HEK293 (cell line): ENCODE data around the gene OTOR.

Experiments used
- ZBTB1 ChIP-seq: fragments of 450-650 bp; formaldehyde crosslinking; IDR thresholded peaks from 2 replicates; pipeline ENCODE4 v1.5.1; 2016; ENCODE audit warnings: missing biosample characterization, missing genetic modification characterization
- ZBTB11 ChIP-seq: fragments of 450-650 bp; formaldehyde crosslinking; conservative IDR thresholded peaks from 2 replicates; pipeline ENCODE4 v1.5.1; 2016; ENCODE audit warnings: low read depth, missing biosample characterization, missing genetic modification characterization
- ZBTB26 ChIP-seq: fragments of 450-650 bp; formaldehyde crosslinking; optimal IDR thresholded peaks from 2 replicates; pipeline ENCODE3; 2016; ENCODE audit warnings: missing biosample characterization, mild to moderate bottlenecking, missing genetic modification characterization
- ZBTB49 ChIP-seq: fragments of 450-650 bp; formaldehyde crosslinking; IDR thresholded peaks from 2 replicates; pipeline ENCODE4 v1.5.1; 2016; ENCODE audit warnings: missing biosample characterization, missing genetic modification characterization, low read depth
- ZNF670 ChIP-seq: fragments of 450-650 bp; formaldehyde crosslinking; IDR thresholded peaks from 2 replicates; pipeline ENCODE4 v1.5.1; 2016; ENCODE audit warnings: missing biosample characterization, missing genetic modification characterization, low read depth
- ZNF707 ChIP-seq: fragments of 450-650 bp; formaldehyde crosslinking; IDR thresholded peaks from 2 replicates; pipeline ENCODE4 v1.5.1; 2016; ENCODE audit warnings: missing biosample characterization, missing genetic modification characterization
- TF ChIP-seq, protein P1 (sequence below): fragments of 450-650 bp; formaldehyde crosslinking; IDR thresholded peaks from 2 replicates; pipeline ENCODE4 v1.5.1; 2016; ENCODE audit warnings: missing biosample characterization, missing genetic modification characterization

DNA sequence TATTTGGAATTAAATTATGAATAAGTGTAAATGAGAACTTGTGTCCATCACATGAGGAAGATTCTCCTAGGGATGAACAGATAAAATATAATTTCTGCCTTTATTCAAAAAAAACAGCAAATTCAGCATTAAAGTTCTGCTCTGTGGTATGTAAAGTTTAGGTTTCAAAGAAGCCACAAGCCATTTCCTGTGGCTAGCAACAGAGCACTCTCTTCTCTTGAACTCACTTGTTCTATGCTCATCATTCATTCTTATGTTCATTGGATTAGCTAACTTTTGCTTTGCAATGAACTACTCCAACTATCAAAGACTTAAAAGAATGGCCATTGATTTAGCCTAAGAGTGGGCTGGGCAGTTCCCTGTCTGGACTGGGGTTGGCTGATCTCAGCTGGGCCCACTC lies 39.1 kb upstream of the OTOR start:
- TF ChIP-seq ZNF670 (tag by site-specific recombination), result no peak
- no peak for TF ChIP-seq ZBTB49 (tag by site-specific recombination)
- no peak for TF ChIP-seq ZBTB26 (tag by site-specific recombination)
- no peak for TF ChIP-seq ZNF707
- TF ChIP-seq, protein P1, sequence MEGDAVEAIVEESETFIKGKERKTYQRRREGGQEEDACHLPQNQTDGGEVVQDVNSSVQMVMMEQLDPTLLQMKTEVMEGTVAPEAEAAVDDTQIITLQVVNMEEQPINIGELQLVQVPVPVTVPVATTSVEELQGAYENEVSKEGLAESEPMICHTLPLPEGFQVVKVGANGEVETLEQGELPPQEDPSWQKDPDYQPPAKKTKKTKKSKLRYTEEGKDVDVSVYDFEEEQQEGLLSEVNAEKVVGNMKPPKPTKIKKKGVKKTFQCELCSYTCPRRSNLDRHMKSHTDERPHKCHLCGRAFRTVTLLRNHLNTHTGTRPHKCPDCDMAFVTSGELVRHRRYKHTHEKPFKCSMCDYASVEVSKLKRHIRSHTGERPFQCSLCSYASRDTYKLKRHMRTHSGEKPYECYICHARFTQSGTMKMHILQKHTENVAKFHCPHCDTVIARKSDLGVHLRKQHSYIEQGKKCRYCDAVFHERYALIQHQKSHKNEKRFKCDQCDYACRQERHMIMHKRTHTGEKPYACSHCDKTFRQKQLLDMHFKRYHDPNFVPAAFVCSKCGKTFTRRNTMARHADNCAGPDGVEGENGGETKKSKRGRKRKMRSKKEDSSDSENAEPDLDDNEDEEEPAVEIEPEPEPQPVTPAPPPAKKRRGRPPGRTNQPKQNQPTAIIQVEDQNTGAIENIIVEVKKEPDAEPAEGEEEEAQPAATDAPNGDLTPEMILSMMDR (tag by site-specific recombination), result no peak
- TF ChIP-seq ZBTB1 (tag by site-specific recombination), result no peak
- TF ChIP-seq ZBTB11, result no peak
